ENCODE results near the gene RITA1. TPM values are rescaled to one million over a fixed set of nuclear protein-coding genes. Genes with fewer than 3 reads are reported as not detected.

Gene RITA1
- total RNA-seq, 2 experiments from 2014 or later, result 14.0 to 16.1 TPM

DNA sequence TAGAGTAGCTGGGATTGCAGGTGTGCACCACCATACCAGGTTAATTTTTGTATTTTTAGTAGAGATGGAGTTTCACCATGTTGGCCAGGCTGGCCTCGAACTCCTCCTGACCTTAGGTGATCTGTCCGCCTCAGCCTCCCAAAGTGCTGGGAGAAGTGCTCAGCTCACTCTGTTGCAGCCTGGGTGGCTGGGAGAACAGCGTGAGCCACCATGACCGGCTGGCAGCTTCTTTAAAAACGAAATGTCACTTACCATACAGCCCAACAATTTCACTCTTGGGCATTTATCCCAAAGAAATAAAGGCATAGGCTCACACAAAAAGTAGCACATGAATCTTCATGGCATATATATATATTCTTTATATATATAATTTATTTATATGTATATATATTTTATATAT, 40.7 kb upstream of the RITA1 start:
- Mint-ChIP-seq H3K36me3 (ENCODE audit: low read depth) (no peaks in the 10 kb centered on the region), H3K4me1 (ENCODE audit: low read depth) (peaks cover 4% of the 10 kb centered on the region), H3K27me3 (ENCODE audit: low read depth) (no peaks in the 10 kb centered on the region), H3K4me3 (no peak overlapping the region), H3K27ac (no peak overlapping the region), H3K9me3 (no peaks in the 10 kb centered on the region)
- no peak for DNase-seq
- intact Hi-C loops (cut with micrococcal nuclease), result no loop called here
- CTCF ChIA-PET, result interaction anchor here (1.3 kb wide), 1 partner anchor 8 kb away, joined by 3 read pairs; no protein-coding TSS in a partner anchor

DNA sequence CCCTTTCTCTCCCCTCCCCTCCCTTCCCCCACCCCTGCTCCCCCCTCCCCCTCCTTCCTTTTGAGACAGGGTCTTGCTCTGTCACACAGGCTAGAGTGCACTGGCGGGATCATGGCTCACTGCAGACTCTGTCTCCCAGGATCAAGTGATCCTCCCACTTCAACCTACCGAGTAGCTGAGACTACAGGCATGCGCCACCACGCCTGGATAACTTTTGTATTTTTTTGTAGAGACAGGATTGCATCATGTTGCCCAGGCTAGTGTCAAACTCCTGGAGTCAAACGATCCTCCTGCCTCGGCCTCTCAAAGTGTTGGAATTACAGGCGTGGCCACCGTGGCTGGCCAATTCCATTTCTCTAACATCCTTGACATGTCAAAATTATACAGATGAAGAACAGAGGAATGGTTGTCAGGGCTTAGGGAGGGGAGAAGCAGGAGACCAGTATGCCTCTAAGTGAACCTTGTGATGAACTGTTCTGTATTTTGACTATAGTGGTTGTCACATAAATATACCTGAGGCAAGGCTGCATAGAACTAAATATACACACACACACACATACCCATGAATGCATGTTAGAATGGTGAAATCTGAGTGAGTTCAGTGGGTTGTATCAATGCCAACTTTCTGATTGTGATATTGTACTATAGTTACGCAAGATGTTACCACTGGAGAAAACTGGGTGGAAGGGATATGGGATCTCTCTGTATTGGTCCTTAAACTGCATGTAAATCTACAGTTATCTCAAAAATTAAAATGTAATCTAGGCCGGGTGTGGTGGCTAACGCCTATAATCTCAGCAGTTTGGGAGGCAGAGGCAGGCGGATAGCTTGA, 39.6 kb upstream of the RITA1 start:
- Mint-ChIP-seq H3K27ac (no peak overlapping the region), H3K36me3 (ENCODE audit: low read depth) (no peaks in the 10 kb centered on the region), H3K4me3 (no peak overlapping the region), H3K4me1 (ENCODE audit: low read depth) (peaks cover 4% of the 10 kb centered on the region), H3K27me3 (ENCODE audit: low read depth) (no peaks in the 10 kb centered on the region), H3K9me3 (no peaks in the 10 kb centered on the region)
- CTCF ChIA-PET, result interaction anchor here (1.1 to 1.3 kb wide), 2 partner anchors 10 to 11 kb away, joined by 3 read pairs; no protein-coding TSS in a partner anchor
- DNase-seq, result no peak
- intact Hi-C loops (cut with micrococcal nuclease), result no loop called here

DNA sequence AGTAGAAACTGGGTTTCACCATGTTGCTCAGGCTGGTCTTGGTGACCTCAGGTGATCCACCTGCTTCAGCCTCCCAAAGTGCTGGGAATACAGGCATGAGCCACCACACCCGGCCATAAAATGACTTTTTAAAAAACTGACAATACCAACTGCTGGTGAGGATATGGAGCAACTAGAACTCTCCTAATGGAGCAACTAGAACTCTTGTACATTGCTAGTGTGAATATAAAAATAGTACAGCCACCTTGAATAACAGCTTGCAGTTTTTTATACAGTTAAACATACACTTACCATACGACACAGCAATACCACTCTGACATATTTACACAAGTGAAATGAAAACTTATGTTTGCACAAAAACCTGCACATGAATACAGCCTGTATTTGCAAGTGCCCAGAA, 38.5 kb upstream of the RITA1 start:
- CTCF ChIA-PET, result interaction anchor here (0.8 to 1.4 kb wide), 4 partner anchors 10 to 154 kb away, joined by 3 to 4 read pairs (median 3); partner anchors contain the start of gene RASAL1
- no peak overlapping the region for H3K4me3 Mint-ChIP-seq
- H3K4me1 Mint-ChIP-seq (ENCODE audit: low read depth), result peaks cover 4% of the 10 kb centered on the region
- DNase-seq, result no peak
- no peaks in the 10 kb centered on the region for H3K9me3 Mint-ChIP-seq
- H3K27me3 Mint-ChIP-seq (ENCODE audit: low read depth), result no peaks in the 10 kb centered on the region
- no peaks in the 10 kb centered on the region for H3K36me3 Mint-ChIP-seq (ENCODE audit: low read depth)
- H3K27ac Mint-ChIP-seq, result no peak overlapping the region
- intact Hi-C loops (cut with micrococcal nuclease), result no loop called here

DNA sequence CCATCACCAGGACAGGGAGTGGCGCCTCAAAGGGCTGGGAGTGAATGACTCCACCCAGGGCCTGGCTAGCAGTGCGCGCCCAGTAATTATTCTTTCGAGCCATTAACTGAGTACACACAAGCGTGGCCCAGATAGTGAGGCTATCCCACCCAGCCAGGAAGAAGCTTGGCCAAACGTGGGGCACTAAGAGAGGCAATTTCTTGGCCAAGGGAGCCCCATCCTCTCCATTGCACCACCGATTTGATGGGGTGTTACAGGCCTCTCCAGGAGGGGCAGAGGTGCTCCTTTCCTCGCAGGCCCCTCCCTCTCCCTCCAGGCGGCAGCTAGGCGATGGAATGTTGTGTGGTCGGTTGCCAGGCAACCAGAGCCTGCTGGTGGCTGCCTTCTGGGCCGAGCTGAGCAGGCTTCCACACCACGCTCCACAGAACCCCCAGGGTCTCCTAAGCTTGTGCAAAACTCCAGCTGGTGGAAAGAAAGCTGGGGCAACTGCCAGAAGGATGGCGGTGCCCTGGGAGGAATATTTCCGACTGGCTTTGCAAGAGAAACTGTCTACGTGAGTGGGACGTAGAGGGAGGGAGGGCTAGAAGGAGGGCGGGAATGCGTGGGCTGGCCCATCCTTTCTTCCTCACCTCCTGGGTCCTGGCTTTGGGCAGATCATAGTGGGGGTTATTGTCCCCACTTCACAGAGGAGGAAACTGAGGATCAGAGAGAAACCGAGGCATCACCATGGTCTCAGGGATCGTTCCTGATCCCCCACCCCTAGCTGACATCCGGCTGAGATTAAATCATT, 36.0 kb upstream of the RITA1 start, which contains the start of gene CFAP73:
CFAP73 (plus strand) TSS at position 364 of the 790 bp plus-strand sequence; CDS start at position 498, 134 bp downstream.
- no peak for DNase-seq
- peaks cover 11% of the 10 kb centered on the region for H3K4me1 Mint-ChIP-seq (ENCODE audit: low read depth)
- CTCF ChIA-PET, result interaction anchor here (0.7 to 2.1 kb wide), 6 partner anchors 15 to 101 kb away, joined by 3 to 7 read pairs (median 4); no protein-coding TSS in a partner anchor
- intact Hi-C loops (cut with micrococcal nuclease), result loop anchor here (5.0 kb wide), 2 partner anchors 172 to 242 kb away; partner anchors contain the start of genes OAS1 and OAS2
- no peaks in the 10 kb centered on the region for H3K9me3 Mint-ChIP-seq
- peaks cover 7% of the 10 kb centered on the region for H3K27me3 Mint-ChIP-seq (ENCODE audit: low read depth)
- H3K4me3 Mint-ChIP-seq, result no peak within 1 kb of the TSS
- no peaks in the 10 kb centered on the region for H3K36me3 Mint-ChIP-seq (ENCODE audit: low read depth)
- no peak within 1 kb of the TSS for H3K27ac Mint-ChIP-seq

DNA sequence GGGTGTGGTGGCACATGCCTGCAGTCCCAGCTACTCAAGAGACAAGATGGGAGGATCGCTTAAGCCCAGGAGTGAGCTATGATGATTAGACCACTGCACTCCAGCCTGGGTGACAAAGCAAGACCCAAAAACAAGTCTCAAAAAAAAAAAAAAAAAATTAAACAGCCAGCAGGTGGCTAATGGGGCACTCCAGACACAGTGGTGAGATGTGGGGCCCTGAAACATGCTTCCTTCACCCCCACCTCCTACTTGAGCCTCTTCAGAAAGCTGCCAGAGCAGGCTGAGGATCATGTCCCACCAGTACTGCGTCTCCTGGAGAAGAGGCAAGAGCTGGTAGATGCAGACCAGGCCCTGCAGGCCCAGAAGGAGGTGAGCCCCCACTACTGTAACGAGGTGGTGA, 33.9 kb upstream of the RITA1 start:
- peaks cover 7% of the 10 kb centered on the region for H3K27me3 Mint-ChIP-seq (ENCODE audit: low read depth)
- DNase-seq, result no peak
- intact Hi-C loops (cut with micrococcal nuclease), result loop anchor here (1.0 to 5.0 kb wide), 4 partner anchors 16 to 244 kb away; partner anchors contain the start of genes OAS1, OAS2 and RASAL1
- peaks cover 12% of the 10 kb centered on the region for H3K4me1 Mint-ChIP-seq (ENCODE audit: low read depth)
- CTCF ChIA-PET, result interaction anchor here (0.6 to 8.0 kb wide), 6 partner anchors 17 to 244 kb away, joined by 3 to 52 read pairs (median 6); partner anchors contain the start of gene RASAL1
- no peaks in the 10 kb centered on the region for H3K9me3 Mint-ChIP-seq
- H3K27ac Mint-ChIP-seq, result no peak overlapping the region
- no peak overlapping the region for H3K4me3 Mint-ChIP-seq
- no peaks in the 10 kb centered on the region for H3K36me3 Mint-ChIP-seq (ENCODE audit: low read depth)

DNA sequence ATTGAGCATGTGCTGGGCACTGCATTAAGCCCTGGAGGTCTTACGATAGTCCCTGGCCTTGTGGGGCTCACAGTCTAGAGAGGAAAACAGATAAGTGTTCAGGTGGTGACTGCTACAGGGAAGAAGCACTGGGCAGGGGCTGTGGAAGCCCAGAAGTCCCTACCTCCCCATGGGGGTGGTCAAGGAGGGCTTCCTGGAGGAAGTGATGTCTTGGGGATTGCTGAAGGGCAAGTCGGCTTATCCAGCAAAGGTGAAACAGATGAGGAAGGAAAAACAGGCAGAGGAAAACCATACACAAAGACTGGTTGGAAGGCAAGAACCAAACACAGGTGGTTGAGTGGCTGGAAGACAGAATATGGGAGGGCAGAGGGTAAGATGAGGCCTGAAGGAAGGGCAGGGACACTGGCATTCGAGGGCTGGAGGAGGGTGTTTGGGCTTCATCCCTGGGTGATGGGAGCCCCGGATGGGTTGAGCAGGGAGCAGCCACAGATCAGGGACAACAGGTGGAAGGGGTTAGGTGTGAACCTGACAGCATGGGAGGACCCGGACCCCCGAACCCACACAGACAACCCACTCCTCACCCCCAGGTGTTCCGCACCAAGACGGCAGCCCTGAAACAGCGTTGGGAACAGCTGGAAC, 33.2 kb upstream of the RITA1 start:
- CTCF ChIA-PET, result interaction anchor here (0.7 to 8.0 kb wide), 14 partner anchors 16 to 205 kb away, joined by 3 to 52 read pairs (median 4); partner anchors contain the start of genes DDX54, RASAL1 and RITA1

DNA sequence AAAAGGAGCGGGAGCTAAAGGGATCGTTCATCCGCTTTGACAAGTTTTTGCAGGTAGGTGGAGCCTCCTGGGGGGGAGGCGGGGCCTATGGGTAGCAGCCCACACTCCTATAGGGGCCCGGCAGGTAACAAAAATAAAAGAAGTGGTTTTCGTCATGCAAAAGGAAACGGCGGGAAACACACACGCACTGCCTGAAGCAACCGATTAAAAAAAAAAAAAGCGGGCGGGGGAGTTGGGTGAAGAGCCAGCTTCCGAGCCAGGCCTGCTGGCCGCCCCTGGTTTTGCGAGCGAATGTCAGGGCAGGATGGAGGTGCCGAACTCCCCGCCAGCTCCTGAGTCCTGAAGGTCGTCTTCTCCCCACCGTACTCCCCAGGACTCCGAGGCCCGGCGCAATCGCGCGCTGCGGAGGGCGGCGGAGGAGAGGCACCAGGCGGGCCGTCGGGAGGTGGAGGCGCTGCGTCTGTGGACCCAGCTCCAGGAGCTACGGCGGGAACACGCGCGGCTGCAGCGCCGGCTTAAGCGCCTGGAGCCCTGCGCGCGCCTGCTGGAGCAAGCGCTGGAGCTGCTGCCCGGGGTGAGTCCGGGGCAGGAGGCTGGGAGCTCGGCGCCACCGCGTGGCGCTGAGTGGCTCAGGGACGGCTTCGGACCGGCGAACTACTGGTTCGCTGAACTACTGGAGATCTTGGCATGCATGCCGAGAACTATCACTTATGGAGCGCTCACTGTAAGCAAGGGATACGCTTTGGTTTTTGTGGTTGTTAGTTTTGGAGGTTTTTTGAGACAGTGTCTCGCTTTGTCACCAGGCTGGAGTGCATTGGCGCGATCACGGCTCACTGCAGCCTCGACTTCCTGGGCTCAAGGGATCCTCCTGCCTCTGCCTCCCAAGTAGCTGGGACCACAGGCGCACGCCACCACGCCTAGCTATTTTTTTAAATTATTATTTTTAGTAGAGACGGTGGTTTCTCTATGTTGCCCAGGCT, 32.4 kb upstream of the RITA1 start:
- H3K9me3 Mint-ChIP-seq, result no peaks in the 10 kb centered on the region
- no peak overlapping the region for H3K27ac Mint-ChIP-seq
- H3K27me3 Mint-ChIP-seq (ENCODE audit: low read depth), result peaks cover 7% of the 10 kb centered on the region
- H3K4me1 Mint-ChIP-seq (ENCODE audit: low read depth), result peaks cover 17% of the 10 kb centered on the region
- intact Hi-C loops (cut with micrococcal nuclease), result loop anchor here (1.0 to 5.0 kb wide), 8 partner anchors 18 to 246 kb away; partner anchors contain the start of genes OAS1, OAS2 and RASAL1
- H3K36me3 Mint-ChIP-seq (ENCODE audit: low read depth), result no peaks in the 10 kb centered on the region
- DNase-seq, result peak; percentile 85
- CTCF ChIA-PET, result interaction anchor here (0.7 to 8.0 kb wide), 18 partner anchors 14 to 204 kb away, joined by 3 to 52 read pairs (median 4); partner anchors contain the start of genes DDX54, RASAL1 and RITA1
- peak overlapping the region; percentile 75 for H3K4me3 Mint-ChIP-seq

More for the DNA sequence above, 33.2 kb upstream of the RITA1 start:
- H3K9me3 Mint-ChIP-seq, result no peaks in the 10 kb centered on the region
- peak overlapping the region; percentile 10 for H3K27ac Mint-ChIP-seq
- H3K4me1 Mint-ChIP-seq (ENCODE audit: low read depth), result peaks cover 17% of the 10 kb centered on the region
- peaks cover 7% of the 10 kb centered on the region for H3K27me3 Mint-ChIP-seq (ENCODE audit: low read depth)
- no peaks in the 10 kb centered on the region for H3K36me3 Mint-ChIP-seq (ENCODE audit: low read depth)
- DNase-seq, result no peak
- peak overlapping the region; percentile 75 for H3K4me3 Mint-ChIP-seq
- intact Hi-C loops (cut with micrococcal nuclease), result loop anchor here (1.0 to 5.0 kb wide), 4 partner anchors 17 to 245 kb away; partner anchors contain the start of genes OAS1, OAS2 and RASAL1

DNA sequence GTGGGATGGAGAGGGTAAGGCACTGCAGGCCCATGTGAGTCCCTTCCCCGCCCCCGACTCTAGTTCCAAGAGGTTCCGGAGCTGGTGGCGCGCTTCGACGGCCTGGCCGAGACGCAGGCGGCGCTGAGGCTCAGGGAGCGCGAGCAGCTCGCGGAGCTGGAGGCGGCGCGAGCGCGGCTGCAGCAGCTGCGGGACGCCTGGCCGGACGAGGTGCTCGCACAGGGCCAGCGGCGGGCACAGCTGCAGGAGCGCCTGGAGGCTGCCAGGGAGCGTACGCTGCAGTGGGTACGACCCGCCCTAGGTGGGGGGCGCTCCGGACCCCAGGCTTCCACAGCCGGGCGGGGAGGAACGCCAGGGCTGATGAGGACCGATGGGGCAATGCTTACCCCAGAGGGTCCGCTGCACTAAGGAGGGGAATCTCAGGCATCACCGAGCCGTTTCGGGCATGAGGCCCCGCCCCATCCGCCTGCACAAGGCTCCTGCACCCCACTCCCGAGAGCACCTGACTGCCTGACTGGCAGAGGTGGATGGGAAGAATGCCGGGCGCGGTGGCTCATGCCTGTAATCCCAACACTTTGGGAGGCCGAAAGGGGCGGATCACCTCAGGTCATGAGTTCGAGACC, 31.1 kb upstream of the RITA1 start:
- peak; percentile 33 for DNase-seq
- Mint-ChIP-seq H3K4me1 (ENCODE audit: low read depth) (peaks cover 17% of the 10 kb centered on the region), H3K36me3 (ENCODE audit: low read depth) (peaks cover 5% of the 10 kb centered on the region), H3K27me3 (ENCODE audit: low read depth) (peaks cover 7% of the 10 kb centered on the region), H3K9me3 (no peaks in the 10 kb centered on the region), H3K4me3 (peak overlapping the region; percentile 47), H3K27ac (no peak overlapping the region)
- CTCF ChIA-PET, result interaction anchor here (0.6 to 8.0 kb wide), 8 partner anchors 15 to 118 kb away, joined by 3 to 52 read pairs (median 6); partner anchors contain the start of gene RASAL1
- intact Hi-C loops (cut with micrococcal nuclease), result loop anchor here (5.0 kb wide), 2 partner anchors 177 to 247 kb away; partner anchors contain the start of genes OAS1 and OAS2

DNA sequence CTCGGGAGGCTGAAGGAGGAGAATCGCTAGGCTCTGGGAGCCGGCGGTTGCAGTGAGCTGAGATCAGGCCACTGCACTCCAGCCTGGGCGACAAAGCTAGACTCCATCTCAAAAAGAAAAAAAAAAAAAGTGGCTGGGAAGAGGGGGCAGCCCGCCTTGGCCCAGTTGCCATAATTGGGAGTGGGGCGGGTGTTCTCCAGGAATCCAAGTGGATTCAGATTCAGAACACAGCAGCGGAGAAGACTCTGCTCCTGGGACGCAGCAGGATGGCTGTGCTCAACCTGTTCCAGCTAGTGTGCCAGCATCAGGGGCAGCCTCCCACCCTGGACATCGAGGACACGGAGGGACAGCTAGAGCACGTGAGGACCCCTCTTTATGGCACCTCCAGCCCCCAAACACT, 30.5 kb upstream of the RITA1 start:
- H3K27ac Mint-ChIP-seq, result no peak overlapping the region
- peaks cover 17% of the 10 kb centered on the region for H3K4me1 Mint-ChIP-seq (ENCODE audit: low read depth)
- no peak for DNase-seq
- CTCF ChIA-PET, result interaction anchor here (8.0 kb wide), 1 partner anchor 105 kb away, joined by 52 read pairs; no protein-coding TSS in a partner anchor
- H3K27me3 Mint-ChIP-seq (ENCODE audit: low read depth), result peaks cover 7% of the 10 kb centered on the region
- H3K36me3 Mint-ChIP-seq (ENCODE audit: low read depth), result peaks cover 5% of the 10 kb centered on the region
- no peaks in the 10 kb centered on the region for H3K9me3 Mint-ChIP-seq
- H3K4me3 Mint-ChIP-seq, result peak overlapping the region; percentile 4
- intact Hi-C loops (cut with micrococcal nuclease), result no loop called here

DNA sequence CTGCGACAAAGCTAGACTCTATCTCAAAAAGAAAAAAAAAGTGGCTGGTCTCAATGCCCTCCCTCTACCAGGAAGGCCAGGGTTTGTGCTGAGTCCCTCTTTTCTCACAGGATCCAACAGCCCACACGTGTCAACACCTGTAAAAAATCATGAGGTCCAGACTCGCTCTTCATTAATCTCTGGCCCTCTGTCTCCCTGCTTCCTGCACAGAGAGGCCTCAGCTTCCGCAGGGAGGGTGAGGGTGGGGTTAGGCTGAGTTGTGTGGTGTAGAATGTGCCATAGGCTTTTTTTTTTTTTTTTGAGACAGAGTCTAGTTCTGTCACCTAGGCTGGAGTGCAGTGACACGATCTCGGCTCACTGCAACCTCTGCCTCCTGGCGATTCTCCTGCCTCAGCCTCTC, 29.9 kb upstream of the RITA1 start:
- H3K27me3 Mint-ChIP-seq (ENCODE audit: low read depth), result peaks cover 7% of the 10 kb centered on the region
- intact Hi-C loops (cut with micrococcal nuclease), result no loop called here
- no peak overlapping the region for H3K27ac Mint-ChIP-seq
- CTCF ChIA-PET, result interaction anchor here (8.0 kb wide), 1 partner anchor 106 kb away, joined by 52 read pairs; no protein-coding TSS in a partner anchor
- H3K4me3 Mint-ChIP-seq, result no peak overlapping the region
- peaks cover 17% of the 10 kb centered on the region for H3K4me1 Mint-ChIP-seq (ENCODE audit: low read depth)
- H3K36me3 Mint-ChIP-seq (ENCODE audit: low read depth), result peaks cover 8% of the 10 kb centered on the region
- no peak for DNase-seq
- H3K9me3 Mint-ChIP-seq, result no peaks in the 10 kb centered on the region

Data from activated naive CD4-positive, alpha-beta T cell treated with anti-CD3 and anti-CD28 coated beads for 36 hours (primary cell).